DMS79 (cell line): ENCODE data around the gene MYOT.
A peak's percentile ranks its signal among the peaks of the same experiment; 100 is the strongest.
"Not testable (repeated sequence)": the region's sequence is repeated elsewhere in the genome, so short reads cannot be mapped to it uniquely, and the experiment has no call there.

Source experiments
- DNase-seq: peaks from one replicate; lab custom pipeline; 2025; lab: John Stamatoyannopoulos, UW

The MYOT gene

DNA sequence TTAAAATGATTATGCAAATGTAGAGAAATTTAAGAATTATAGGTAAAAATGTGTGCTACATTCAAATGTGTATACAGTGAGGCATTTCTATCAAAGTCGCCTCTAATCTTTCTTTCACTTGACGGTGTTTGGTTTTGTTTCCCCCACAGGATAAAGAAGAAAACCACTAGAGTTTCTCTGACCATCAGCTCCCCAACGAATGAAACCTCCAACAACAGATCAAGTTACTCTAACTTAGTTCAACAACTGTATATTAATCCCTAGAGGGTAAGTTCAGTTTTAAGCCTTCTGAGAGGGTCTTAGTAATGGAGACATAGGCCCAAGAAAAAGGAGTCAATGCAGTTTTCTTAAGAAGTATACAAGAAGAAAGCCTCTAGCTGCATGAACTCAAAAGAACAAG is 11.5 kb upstream of the MYOT start:
- DNase-seq = no peak

DNA sequence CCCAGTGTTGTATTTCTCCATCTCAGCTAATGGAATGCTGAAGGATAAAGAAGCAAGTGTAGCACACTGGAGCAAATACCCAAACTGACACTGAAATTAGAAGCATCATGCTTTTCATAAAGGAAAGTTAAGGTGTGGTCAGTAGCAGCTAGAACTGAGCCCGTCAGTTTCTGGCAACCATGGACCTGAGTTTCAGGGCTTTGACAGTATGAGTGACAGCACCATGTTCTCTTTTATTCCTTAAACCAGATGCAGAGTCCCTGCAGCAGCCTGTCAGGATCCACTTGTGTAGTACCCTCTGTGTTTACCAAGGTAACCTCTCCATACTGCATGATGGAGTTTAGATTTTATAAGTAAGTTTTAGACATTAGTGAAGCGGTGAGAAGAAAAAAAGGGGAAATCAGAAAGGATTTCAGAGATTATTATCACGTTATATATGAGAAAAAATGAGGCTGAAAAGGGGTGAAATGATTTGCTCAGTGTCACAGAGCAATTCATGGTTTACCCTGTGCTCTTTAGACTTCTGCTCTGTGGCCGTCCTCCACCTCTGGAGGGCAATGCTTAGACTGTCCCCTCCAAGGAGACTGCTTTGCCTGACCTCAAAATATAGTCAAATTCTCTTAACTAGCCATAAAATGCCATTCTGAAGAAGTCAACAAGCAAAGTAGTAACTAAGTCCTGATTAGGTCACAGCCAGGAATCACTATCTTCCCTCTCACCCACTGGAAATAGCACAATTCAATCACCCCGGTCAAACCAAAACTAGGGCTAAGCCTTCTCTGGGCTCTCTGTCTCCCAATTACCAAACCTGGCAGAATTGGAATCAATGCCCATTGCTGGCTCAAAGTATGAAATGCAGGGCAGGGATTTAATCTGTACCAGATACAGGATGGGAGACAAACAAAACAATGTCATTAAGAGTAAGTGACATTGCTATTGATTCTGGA is 10.5 kb upstream of the MYOT start:
- no peak for DNase-seq

DNA sequence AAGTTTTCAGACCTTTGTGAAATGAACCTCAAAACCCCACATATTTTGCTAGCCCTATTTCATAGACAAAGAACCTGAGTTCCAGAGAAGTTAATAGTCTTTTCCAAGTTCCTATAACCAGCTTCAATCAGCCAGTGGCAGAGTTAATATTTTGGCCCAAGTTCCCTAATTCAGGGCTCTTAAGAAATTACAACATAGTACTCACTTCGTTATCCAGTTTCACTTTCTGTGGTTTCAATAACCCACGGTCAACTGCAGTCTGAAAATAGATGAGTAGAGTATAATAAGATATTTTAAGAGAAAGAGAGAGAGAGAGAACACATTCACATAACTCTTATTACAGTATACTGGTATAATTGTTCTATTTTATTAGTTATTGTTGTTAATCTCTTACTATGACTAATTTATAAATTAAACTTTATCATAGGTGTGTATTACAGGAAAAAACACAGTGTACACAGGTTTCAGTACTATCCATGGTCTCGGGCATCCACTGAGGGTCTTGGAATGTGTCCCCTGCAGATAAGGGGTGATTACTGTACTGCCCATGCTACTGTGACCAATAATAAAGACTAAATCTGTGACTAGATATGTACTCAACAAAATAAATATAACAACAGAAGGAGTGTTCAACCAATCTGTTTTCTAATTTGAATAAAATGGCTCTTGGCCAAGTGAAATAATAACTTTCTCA is 9.3 kb upstream of the MYOT start:
- no peak for DNase-seq

DNA sequence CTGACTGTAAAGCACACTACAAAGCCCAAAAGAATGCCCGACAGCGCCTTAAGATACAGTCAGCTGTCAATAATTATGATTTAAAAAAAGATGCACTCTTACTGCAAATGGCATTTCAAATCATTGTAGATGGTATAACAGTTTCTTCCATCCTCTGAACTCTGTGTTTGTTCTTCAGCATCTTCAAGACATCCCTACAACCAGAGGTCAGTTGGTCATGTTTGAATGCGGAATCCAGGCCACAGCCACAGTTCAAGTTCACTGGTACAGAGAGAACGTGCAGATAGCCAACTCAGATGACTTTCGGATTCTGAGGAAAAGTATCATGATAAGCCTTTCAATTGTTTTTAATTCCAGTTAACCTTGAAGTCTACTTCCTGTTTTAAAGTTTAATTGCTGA is 8.7 kb upstream of the MYOT start:
- no peak for DNase-seq

DNA sequence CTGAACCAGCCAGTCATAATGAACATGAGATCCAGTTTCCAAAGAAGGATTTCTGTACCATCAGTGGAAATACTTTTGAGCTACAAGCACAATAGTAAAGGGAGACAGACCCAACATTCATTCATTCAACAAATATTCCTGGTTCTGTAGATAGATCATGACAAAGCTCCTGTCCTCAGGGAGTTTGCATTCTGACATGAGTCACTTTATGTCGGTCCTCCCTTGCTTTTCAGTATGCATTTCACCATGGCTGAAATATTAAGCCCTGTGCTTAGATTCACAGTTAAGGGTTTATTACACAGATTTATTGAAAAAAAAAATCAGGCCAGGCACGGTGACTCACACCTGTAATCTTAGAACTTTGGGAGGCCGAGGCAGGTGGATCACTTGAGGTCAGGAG is 5.4 kb upstream of the MYOT start:
- no peak for DNase-seq

DNA sequence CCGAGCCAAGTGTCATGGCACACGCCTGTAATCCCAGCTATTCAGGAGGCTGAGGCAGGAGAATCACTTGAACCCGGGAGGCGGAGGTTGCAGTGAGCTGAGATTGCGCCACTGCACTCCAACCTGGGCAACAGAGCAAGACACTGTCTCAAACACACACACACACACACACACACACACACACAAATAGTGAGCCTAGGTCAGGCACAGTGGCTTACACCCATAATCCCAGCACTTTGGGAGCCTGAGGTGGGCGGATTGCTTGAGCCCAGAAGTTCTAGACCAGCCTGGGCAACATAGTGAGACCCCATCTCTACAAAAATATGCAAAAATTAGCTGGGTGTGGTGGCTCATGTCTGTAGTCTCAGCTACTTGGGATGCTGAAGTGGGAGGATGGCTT is 4.0 kb upstream of the MYOT start:
- not testable (repeated sequence) for DNase-seq

DNA sequence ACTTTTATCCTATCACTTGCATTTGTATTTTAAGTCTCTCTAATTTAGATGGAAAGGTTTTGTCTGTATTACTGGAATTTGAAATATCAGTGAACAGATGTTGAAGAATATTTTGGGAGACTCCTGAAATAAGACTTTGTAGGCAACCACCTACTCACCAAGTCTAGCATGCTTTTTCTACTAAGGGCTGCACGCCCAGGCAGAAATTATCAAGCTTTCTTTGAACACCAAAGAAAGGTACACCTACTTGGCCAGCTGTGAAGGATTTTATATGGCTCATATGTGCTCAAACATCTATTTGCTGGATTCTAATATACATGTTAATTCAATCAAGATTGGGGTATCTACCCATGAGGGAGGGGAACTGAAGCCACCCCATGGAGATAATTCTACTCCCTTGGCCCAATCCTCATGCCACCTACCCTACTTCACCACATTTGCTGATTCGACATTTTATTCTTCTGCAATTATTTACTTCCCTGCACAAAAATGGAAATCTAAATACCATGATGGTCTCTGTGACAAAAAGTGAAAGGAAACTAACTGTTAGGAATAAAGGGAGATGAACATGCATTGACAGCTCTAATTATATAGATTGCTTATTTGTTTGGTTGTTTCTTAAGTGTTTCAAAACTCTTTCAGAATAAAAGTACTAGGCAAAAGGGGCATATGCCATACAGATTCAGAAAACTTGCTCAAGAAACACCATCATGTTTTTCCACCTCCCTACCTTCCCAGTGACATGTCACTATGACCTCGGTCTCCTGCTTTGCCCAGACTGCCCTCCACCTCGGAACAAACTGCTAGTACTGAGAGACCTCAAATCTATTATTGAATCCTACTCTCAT is 895 bp upstream of the MYOT start:
- no peak for DNase-seq

DNA sequence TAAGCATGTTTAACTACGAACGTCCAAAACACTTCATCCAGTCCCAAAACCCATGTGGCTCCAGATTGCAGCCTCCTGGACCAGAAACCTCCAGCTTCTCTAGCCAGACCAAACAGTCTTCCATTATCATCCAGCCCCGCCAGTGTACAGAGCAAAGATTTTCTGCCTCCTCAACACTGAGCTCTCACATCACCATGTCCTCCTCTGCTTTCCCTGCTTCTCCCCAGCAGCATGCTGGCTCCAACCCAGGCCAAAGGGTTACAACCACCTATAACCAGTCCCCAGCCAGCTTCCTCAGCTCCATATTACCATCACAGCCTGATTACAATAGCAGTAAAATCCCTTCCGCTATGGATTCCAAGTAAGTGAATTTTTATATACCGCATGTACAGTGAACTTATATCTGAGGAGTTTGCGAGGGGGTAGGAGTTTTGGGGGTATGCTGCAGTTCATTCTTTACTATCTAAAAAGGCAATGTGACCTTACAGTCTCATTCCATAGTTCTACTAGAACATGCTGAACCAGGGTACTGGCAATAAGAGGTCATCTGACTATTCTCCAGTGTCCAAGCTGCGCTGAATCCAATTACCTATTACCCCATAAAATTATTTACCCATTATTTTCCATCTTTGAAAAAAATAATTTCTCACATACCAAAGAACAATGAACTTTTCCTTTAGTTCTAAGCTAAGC is 3.1 kb downstream of the MYOT start:
- no peak for DNase-seq

DNA sequence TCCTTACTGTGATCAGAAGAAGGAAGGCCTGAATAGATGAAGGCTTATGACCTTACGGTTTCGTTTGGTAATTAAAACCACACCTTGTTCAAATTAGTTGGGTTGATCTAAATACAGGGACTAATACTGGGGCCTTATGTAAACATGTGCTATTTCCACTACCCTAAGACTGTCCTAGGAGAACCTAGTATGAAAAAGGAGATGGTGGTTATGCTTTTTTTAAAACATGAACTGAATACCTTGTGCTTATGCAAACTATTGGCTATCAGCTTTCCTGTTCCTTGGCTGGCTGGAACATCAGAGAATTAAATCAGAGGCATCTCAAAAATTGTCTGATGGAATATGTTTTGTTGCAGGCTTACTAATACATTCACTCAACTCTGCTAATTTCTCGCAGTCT is 3.9 kb downstream of the MYOT start:
- DNase-seq = no peak

DNA sequence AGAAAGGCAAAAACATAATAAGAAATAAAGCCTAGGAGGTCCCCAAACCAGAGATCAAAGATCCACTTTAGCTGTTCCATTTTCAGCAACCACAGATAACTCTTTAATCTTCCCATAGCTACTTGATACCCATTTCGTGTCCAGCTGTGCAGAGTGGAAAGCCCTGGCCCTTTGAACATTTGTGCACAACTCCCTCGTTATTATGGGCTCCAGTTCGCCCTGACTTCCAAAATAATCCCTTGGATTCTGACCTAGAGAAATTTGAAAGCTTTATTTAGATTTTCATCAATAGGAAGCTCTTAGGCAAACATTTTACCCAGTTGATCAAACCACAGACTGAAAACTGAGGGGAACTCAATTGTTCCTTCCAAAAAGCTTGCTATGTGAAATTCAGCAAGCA is 4.8 kb downstream of the MYOT start:
- no peak for DNase-seq

DNA sequence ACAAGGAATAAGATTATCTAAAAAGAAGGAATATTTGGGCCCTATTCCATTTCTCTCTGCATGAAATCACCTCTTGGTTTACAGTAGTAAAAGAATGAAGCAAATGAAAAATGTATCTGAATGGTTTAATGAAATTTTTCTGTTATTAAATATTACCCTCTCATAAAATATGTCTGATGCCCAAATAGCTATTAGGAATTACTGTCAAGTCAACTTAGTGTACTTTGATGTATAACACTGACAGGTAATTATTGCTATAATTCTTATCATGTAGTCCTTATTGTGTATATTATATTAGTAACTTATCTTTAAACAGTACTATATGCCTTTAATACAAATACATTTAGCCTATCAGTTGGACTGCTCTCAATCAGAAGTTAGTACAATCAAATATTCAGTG is 8.4 kb downstream of the MYOT start:
- DNase-seq = no peak

DNA sequence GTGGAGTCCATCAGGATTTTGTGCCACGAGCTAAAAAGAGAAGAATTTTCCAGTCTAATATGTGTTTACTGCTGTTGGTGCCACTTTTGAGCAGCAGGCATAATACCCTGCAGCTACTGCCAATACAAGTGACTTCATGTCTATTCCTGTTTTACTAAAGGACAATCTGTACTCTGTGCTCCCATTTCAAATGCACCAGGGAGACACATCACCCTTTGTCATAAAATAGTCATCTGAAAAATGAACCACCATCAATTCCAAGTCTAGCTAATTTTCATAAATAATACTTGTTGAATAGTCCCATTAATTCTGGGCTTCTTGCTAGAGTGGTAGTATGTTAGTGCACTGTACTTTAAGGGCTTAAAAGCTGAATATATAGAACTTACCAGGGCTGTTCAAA is 12.7 kb downstream of the MYOT start:
- no peak for DNase-seq

DNA sequence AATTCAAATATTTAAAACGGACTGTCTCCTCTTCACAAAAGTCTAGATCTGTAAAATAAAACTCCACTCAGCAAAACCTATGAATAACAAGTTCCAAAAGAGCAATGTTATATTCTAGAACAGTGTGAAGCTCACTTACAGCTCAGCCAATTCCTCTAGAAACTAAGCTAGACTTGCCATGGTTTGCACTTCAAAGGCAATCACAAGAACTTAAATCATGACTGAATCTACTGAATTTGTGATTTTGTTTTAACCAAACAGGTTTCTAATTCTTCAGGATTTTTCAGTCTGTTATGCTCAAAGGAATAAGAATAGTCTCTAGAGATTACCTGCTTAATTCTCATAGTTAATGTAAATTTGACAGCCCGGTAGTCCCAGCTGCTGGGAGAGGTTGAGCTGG is 20.2 kb downstream of the MYOT start:
- DNase-seq = no peak

DNA sequence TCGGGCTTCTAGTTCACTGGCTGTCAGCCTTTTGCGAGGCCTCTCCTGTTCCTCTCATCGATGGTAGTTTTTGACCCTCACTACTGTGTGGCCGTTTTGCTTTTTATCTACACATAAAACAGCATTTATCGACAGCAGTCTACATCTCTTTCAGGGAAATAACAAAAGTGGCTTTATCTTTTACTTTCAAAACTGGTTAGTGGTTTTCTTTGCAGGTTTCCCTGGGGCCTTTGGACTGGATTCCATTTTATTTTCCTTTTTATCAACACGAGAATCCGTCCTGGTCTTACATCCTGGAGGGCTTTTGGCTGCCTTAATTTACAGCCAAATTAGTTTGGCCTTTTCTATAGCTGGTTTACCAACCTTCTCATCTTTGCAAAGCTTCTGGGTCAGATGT is 20.8 kb downstream of the MYOT start:
- DNase-seq = no peak

DNA sequence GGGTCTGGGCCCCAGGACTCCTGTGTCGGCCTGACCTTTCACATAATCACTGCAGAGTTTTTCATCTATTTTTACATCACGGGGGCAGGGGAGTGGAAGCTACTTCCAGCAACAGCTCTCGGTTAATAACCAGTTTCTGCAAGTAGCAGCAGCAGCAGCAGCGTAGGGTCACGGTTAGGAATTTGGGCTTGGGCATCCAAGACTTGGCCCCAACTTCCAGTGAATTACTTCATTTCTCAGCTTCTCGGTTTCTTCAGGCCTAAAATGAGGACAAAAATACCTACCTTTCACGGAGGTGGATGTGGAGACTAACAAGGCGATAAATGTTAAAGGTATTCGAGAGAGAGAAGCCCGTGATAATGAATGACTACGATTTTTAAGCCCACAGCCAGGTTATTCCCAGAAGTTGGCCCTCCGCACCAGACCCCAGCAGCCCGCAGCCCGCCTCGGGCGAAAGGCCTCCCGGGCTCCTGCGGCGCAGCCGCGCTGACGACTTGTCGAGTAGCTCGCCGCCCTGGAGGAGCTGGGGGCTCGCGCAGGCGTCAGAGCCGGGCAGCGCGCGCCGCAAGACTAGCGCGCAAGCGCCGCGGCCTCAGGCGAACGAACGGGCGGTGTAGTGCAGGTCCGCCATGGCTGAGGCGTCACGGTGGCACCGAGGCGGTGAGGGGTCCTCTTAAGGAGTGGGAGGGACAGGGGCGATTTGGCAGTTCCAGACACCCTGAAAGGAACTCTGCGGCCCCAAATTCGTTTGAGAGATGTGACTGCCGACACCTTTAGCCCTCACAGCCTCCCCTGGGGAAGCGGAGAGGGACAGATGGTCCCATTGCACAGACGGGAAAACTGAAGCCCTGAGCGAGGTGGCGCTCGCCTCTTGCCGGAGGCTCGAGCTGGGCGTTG is 21.5 kb downstream of the MYOT start, which contains the start of gene PKD2L2:
PKD2L2 (plus strand) TSS at position 595 of the 897 bp plus-strand sequence; CDS start at position 630, 35 bp downstream.
- DNase-seq = peak; percentile 40

DNA sequence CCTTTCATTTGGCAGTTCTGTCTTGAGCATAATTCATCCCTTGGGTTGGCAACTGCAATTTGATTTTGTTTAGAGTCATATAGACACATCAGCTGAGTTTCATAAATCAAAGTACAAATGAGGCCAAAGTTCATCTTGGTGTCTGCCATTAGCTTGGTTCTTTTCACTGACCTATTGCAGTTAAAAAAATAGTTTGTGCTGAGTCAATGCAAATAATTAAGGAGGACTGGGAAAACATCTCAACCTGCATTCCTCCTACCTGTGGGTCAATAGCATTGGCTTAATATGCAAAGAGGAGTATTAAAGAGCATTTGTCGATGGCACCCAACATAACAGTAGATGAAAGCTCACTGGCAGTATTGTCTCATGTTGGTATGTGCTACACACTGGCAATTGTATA is 23.2 kb downstream of the MYOT start:
- DNase-seq = no peak

DNA sequence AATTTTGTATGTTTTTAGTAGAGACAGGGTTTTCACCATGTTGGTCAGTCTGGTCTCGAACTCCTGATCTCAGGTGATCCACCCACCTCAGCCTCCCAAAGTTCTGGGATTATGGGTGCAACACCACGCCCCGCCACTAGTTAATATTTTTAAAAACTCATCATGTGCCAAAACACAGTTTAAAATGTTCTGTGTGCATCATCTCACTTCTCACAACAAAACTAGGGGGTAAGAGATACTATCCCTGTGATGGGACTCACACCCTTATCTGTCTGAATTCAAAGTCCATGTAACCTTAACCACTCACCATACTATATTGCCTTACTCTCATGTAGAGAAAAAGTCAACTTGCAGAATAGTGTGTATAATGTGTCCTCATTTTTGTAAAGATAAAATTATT is 24.2 kb downstream of the MYOT start:
- no peak for DNase-seq

DNA sequence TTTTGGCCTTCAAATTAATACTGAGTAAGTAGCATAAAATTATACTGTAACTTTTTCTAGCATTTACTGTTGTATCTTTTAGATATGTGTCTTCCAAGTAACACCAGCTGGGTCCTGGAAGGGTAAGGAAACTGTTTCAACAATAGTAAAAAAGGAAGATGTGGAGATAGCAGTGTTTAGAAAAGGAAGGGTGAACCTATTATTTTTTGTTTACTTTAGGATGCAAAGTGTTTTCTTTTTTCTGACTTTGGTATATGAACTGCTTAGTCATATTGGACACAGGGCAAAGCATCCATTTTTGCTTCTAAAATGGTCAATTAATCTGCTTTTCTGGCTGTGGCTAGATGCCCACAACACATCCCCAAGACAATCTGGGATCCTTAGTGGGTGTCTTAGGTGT is 26.9 kb downstream of the MYOT start:
- no peak for DNase-seq

DNA sequence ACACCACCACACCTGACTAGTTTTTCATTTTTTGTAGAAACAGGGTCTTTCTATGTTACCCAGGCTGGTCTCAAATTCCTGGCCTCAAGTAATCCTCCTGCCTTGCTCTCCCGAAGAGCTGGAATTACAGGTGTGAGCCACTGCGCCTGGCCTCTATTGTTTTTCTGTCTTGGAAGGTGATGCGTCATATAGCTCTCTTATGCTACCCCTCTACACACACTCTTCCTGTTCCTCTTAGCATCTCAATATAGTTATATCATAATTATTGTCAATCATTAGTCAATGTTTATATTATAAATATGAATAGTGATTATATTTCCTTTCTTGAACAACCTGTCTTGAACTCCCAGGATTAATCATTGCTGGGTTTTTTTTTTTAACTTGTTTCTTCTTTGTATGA is 28.9 kb downstream of the MYOT start:
- DNase-seq = no peak

DNA sequence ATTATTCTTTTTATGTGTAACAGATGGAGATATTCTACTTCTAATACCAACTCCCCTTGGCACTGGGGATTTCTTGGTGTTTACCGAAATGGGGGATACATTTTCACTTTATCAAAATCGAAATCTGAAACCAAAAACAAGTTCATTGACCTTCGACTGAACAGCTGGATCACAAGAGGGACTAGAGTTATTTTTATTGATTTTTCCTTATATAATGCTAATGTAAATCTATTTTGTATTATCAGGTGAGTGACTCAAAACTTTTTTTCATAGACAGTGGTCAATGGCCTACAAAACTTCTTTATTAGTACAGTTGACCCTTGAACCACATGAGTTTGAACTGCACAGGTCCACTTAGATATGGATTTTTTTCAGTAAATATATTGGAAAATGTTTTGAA is 31.8 kb downstream of the MYOT start:
- DNase-seq = no peak
